Prostate gland (tissue), 2 donors: Measurements from ENCODE around the gene NYAP1. TPM values are rescaled to one million over a fixed set of nuclear protein-coding genes. Genes with fewer than 3 reads are reported as not detected.
A peak's percentile ranks its signal among the peaks of the same experiment; 100 is the strongest.

Experiments
- DNase-seq: peaks from one replicate; pipeline ENCODE4 v3.0.0-alpha.2; 2019; ENCODE audit warnings: low spot score
- H3K27ac ChIP-seq, 2 donors: fragments of 200-600 bp; sonication (generic); 2 replicates each; pipeline ENCODE4 v1.5.1; 2017 to 2019
- H3K27me3 ChIP-seq: fragments of 200-600 bp; sonication (generic); replicated peaks from 2 replicates; pipeline ENCODE4 v1.5.1; 2019; ENCODE audit not compliant: insufficient read depth
- H3K36me3 ChIP-seq, 2 donors: fragments of 200-600 bp; sonication (generic); 1 replicate in 1 of 2; 2 replicates in 1 of 2; pipeline versions ENCODE4 v1.5.1 to v1.8.1; 2017 to 2019
- H3K4me1 ChIP-seq: fragments of 200-600 bp; sonication (generic); replicated peaks from 2 replicates; pipeline ENCODE4 v1.5.1; 2019
- H3K4me3 ChIP-seq, 2 donors: fragments of 200-600 bp; sonication (generic); 2 replicates each; pipeline ENCODE4 v1.5.1; 2017 to 2019
- H3K9me3 ChIP-seq: fragments of 200-600 bp; sonication (generic); 2 replicates; pipeline ENCODE4 v1.5.1; 2017
- POLR2A ChIP-seq: fragments of 450-650 bp; IDR thresholded peaks from one replicate; pipeline ENCODE4 v1.6.1; 2016; ENCODE audit warnings: antibody characterized with exemption, mild to moderate bottlenecking
- POLR2AphosphoS5 ChIP-seq: sonication (generic); formaldehyde crosslinking; IDR thresholded peaks from one replicate; pipeline ENCODE4 v1.6.1; 2017; ENCODE audit warnings: antibody characterized with exemption
- WGBS: methylation state at CpG from one replicate; pipeline ENCODE4 v1.1.5; 2018; 5-methylcytosine and 5-hydroxymethylcytosine counted together
- intact Hi-C: fragments of 100-400 bp; cut with DNase I; formaldehyde crosslinking; loops from one replicate; pipeline ENCODE4 v1.14.2; 2022
- total RNA-seq, 2 donors: library from RNA; depleted of rRNA; stranded (reverse); fragments of >200 nt; gene quantifications; one replicate each; pipeline ENCODE4 v1.1.0, GENCODE V29; 2016
- TF ChIP-seq, protein P1 (sequence below), 4 experiments: fragments of 200-600 bp in 2 of 4; fragments of 450-650 bp in 2 of 4; sonication (generic) in 2 of 4; IDR thresholded peaks; 1 replicate in 3 of 4; 2 replicates in 1 of 4; pipeline ENCODE4 v1.5.1; 2016 to 2019; ENCODE audit warnings: antibody characterized with exemption in 4 of 4, mild to moderate bottlenecking in 2 of 4, moderate library complexity in 2 of 4

The NYAP1 gene
- total RNA-seq, 2 donors from 2014 or later: 0.73 to 16.9 TPM

DNA sequence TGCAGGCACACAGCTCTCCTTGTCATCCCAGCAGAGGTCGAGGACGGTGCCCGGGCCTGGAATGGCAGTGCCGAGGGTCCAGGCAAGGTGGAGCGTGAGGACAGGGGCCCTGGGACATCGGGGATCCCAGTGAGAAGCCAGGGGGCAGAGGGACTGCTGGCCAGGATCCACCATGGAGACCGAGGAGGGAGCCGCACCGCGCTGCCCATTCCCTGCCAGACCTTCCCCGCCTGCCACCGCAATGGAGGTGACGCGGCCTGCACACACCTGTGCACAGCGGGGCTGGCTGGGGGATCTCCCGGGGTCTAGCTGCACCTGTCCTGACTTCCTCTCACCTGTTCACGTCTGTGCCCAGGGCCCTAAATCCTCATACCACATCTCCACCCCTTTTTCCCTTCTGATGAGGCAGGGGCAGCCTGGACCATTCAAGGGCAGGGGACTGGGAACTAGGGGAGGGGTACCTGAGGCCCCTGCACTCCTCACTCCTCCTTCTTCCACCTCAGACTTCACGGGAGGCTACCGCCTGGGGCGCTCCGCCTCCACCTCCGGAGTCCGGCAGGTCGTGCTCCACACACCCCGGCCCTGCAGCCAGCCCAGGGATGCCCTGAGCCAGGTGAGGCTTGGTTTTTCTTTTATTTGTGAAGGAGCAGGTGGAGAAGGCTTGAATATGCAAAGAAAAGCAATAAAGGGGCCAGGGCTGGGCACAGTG lies 6.9 kb downstream of the NYAP1 start:
- Histone ChIP-seq H3K4me3 (no peak overlapping the region), H3K9me3 (no peaks in the 10 kb centered on the region), H3K27ac (no peak overlapping the region), H3K27me3 (no peaks in the 10 kb centered on the region), H3K36me3 (no peaks in the 10 kb centered on the region), H3K4me1 (no peaks in the 10 kb centered on the region)
- no peak for DNase-seq
- WGBS: 87% methylated on average over 25 of the region's 25 CpGs
- TF ChIP-seq, protein P1, sequence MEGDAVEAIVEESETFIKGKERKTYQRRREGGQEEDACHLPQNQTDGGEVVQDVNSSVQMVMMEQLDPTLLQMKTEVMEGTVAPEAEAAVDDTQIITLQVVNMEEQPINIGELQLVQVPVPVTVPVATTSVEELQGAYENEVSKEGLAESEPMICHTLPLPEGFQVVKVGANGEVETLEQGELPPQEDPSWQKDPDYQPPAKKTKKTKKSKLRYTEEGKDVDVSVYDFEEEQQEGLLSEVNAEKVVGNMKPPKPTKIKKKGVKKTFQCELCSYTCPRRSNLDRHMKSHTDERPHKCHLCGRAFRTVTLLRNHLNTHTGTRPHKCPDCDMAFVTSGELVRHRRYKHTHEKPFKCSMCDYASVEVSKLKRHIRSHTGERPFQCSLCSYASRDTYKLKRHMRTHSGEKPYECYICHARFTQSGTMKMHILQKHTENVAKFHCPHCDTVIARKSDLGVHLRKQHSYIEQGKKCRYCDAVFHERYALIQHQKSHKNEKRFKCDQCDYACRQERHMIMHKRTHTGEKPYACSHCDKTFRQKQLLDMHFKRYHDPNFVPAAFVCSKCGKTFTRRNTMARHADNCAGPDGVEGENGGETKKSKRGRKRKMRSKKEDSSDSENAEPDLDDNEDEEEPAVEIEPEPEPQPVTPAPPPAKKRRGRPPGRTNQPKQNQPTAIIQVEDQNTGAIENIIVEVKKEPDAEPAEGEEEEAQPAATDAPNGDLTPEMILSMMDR (IDR thresholded peaks at IDR 0.05): no peak
- no peak for TF ChIP-seq POLR2AphosphoS5
- intact Hi-C loops: no loop called here

DNA sequence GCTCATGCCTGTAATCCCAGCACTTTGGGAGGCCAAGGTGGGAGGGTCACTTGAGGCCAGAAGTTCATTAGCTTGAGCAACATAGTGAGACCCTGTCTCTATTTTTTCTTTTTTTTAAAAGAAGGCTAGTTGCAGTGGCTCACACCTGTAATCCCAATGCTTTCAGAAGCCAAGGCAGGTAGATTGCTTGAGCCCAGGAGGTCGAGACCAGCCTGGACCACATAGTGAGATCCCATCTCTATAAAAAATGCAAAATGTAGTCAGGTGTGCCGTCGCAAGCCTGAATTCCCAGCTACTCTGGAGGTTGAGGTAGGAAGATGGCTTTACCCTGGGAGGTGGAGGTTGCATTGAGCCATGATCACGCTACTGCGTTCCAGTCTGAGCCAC lies 7.5 kb downstream of the NYAP1 start:
- Histone ChIP-seq H3K4me3 (no peak overlapping the region), H3K4me1 (no peaks in the 10 kb centered on the region), H3K9me3 (no peaks in the 10 kb centered on the region), H3K36me3 (no peaks in the 10 kb centered on the region), H3K27me3 (no peaks in the 10 kb centered on the region), H3K27ac (no peak overlapping the region)
- 98% methylated on average over 5 of the region's 5 CpGs for WGBS
- DNase-seq: no peak
- TF ChIP-seq POLR2AphosphoS5: no peak
- TF ChIP-seq, protein P1 (IDR thresholded peaks at IDR 0.05): no peak
- no peak for TF ChIP-seq POLR2A
- intact Hi-C loops: no loop called here

DNA sequence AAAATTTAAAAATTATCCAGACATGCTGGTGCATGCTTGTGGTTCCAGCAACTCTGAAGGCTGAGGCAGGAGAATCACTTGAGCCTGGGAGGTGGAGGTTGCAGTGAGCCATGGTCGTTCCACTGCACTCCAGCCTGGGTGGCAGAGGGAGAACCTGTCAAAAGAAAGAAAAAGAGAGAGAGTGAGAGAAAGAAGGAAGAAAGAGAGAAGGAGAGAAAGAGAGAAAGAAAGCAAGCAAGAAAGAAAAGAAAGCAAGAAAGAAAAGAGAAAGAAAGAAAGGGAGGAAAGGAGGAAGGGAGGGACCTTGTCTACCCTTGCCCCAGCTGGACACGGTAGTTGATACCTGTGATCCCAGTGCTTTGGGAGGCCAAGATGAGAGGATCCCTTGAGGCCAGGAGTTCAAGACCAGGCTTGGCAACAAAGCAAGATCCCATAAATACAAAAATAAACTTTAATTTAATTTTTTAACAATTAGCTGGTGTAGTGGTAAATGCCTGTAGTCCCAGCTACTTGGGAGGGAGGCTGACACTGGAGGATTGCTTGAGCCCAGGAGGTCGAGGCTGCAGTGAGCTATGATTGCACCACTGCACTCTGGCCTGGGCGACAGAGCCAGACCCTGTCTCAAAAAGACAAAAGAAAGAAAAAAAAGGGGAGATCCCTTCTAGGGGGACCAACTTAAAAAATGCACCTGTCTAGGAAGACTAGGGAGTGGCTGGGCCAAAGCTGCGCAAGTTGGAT lies 9.2 kb downstream of the NYAP1 start:
- Histone ChIP-seq H3K27ac (no peak overlapping the region), H3K4me3 (peak overlapping the region; percentile 13 to 18), H3K36me3 (no peaks in the 10 kb centered on the region), H3K4me1 (no peaks in the 10 kb centered on the region), H3K27me3 (no peaks in the 10 kb centered on the region), H3K9me3 (no peaks in the 10 kb centered on the region)
- 85% methylated on average over 5 of the region's 5 CpGs for WGBS
- DNase-seq: no peak
- no peak for TF ChIP-seq POLR2AphosphoS5
- TF ChIP-seq POLR2A: no peak
- TF ChIP-seq, protein P1 (IDR thresholded peaks at IDR 0.05): no peak
- intact Hi-C loops: no loop called here

DNA sequence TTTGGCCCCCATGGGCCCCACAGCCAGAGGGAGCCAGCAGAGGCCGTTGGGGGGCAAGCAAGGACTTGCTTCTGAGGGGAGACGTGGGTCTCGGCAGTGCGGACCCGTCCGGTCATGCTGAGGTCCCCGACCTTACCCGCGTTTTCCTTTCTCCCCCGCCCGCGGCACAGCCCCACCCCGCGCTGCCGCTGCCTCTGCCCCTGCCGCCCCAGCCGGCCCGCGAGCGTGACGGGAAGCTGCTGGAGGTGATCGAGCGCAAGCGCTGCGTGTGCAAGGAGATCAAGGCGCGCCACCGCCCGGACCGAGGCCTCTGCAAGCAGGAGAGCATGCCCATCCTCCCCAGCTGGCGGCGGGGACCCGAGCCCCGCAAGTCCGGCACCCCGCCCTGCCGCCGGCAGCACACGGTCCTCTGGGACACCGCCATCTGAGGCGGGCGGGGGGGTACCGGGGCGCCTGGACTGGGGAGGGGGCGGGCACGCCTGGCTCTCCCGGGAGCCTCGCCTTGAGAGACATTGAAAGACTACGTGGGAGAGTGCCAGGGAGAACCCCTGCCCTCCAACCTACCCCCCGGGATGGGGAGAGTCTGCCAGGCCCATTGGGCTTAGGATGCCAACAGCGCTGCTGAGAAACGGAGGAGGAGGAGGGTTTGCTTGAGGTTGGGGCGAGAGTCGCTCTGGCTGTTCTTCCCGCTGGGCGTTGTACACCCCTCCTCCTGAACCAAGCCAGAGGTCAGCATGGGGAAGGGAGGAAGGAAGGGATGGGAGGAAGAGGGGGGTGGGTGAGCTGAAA lies 9.9 kb downstream of the NYAP1 start:
- intact Hi-C loops: no loop called here
- TF ChIP-seq, protein P1 (IDR thresholded peaks at IDR 0.05): no peak
- TF ChIP-seq POLR2AphosphoS5 (no peak), POLR2A (no peak)
- WGBS: 7% methylated on average over 29 of the region's 56 CpGs
- Histone ChIP-seq H3K4me3 (peak overlapping the region; percentile 13 to 18), H3K4me1 (no peaks in the 10 kb centered on the region), H3K9me3 (no peaks in the 10 kb centered on the region), H3K36me3 (no peaks in the 10 kb centered on the region), H3K27ac (no peak overlapping the region), H3K27me3 (no peaks in the 10 kb centered on the region)
- no peak for DNase-seq
